DMS79 (cell line): ENCODE measurements around the gene PDCD4.

Experiments used
- DNase-seq: peaks from one replicate; lab custom pipeline; 2025; lab: John Stamatoyannopoulos, UW

The PDCD4 gene

GRCh38 chr10:110871298-110872084 is at the start of gene PDCD4:
Gene PDCD4, plus strand, starts transcription at chr10:110871928. Its CDS starts 4,100 bp downstream, at chr10:110876028.
- DNase-seq: peak; percentile 86

GRCh38 chr10:110822035-110822711 is 49.6 kb upstream of the PDCD4 start:
- DNase-seq: no peak

- DNase-seq: peak; percentile 34
Observed at GRCh38 chr10:110822712-110823311, 48.9 kb upstream of the PDCD4 start.

GRCh38 chr10:110824152-110824441 is 47.6 kb upstream of the PDCD4 start:
- no peak for DNase-seq

- DNase-seq: no peak
Observed at GRCh38 chr10:110824660-110825059, 47.1 kb upstream of the PDCD4 start.

- no peak for DNase-seq
Observed at GRCh38 chr10:110825508-110825907, 46.2 kb upstream of the PDCD4 start.

- no peak for DNase-seq
Observed at GRCh38 chr10:110827410-110827809, 44.3 kb upstream of the PDCD4 start.

GRCh38 chr10:110827875-110828274 is 43.9 kb upstream of the PDCD4 start:
- DNase-seq: no peak

- DNase-seq: no peak
Observed at GRCh38 chr10:110828525-110828924, 43.2 kb upstream of the PDCD4 start.

DNA sequence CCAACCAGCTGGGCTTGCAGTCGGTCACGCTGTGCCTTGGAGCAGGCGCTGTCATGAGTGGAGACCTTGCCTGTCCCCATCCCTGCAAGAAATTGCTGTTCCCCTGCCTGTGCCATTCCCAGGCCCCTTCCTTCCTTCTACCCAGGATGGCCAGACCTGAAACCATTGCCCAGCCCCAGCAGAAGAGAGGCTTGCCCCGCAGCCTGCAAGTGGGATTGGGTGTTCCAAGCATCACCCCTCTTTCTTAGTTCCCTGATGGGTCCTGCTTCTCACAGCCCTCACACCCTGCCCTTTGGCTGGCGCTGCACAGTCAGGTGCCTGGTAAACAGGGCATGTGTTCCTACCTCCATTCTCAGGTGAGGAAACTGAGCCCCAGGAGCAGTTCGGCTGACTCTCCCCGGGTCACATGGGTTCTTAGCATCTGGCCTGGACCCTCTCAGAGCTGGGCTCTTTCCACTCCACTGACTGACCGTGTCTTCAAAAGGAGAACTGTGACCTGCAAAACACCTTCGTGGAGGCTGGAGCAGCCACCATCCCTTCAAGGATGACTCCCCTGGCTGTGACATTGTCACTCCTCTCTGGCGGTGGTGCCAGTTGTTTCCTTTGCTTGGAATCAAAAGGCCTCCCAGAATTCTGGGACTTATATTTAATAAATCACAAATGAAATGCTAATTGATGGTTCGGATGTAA is 41.9 kb upstream of the PDCD4 start:
- DNase-seq: no peak

GRCh38 chr10:110833234-110833940 is 38.3 kb upstream of the PDCD4 start:
- no peak for DNase-seq

DNA sequence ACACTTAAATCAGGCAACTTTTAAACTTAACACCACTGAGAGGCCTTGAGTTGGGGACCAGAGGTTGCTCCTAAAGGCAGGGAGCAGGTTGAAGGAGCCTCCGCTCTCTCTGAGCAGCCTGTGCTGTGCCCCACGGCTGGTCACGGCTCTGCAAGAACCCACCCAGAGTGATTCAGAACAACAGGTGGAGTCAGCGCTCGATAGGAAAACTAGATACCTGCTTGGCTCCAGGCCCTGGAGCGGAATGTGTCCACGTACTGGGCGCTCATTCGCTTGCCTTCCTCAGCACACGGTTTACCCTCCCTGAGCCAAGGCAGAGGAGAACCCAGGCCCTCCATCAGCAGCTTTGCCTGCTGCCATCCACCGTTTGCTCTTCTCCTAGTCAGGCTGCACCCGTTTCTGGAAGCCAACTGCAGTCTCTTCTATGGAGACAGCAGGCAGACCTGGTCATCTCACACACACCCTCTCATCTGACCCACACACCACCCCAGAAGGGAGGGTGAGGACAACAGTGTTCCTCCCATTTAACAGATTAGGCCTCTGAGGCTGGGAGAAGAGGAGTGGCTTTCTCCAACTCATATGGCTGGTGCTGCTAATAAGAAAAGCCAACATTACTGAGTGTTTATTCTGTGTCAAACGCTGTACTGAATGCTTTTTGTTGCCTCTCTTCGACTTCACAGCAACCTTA is 37.6 kb upstream of the PDCD4 start:
- no peak for DNase-seq

DNA sequence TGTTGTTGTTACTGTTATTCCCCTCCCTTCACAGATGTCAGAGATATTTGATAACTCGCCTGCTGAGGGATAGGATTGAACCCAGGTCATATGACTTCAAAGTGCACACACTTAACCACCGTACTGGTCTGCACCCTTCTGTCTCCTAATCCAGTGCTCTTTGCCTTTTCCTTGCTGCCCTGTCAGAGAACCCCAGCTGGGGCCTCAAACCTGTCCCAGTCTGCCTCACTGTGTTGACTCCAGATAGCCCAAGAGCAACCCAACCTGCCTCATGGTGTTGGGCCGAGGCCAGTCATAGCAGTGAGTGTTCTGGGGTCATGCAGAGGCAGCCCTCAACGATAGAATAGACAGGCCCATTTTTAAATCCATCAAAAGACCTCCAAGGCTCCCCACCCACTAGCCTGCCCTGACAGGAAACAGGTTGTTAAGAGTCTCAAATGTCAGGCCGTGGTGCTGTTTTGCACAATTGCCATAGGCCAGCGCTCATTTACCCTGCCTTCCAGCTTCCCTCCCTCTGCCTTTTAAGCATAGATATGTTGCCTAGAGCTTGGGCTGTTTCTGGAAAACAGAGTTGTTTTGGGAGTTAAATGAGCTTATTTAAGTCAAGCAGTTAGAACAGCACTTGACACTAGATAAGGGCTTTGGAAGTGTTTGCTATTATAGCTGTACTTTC is 37.0 kb upstream of the PDCD4 start:
- DNase-seq: peak; percentile 34

DNA sequence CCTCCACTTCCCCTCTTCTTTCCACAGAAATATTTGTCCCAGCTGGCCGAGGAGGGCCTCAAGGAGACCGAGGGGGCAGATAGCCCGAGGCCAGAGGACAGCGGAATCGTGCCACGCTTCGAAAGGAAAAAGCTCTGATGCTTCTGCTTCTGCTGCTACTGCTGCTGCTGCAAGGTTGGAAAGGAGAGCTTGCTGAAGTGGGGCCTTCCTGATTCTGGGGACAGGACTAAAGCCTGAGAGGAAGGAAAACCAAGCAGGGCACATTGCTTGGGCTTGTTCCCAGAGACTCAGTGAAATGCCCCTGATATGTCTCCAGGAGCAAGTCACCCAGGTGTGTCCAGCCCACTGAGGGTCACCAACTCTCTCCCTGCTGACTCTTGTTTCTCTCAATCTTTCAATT is 35.9 kb upstream of the PDCD4 start:
- no peak for DNase-seq

DNA sequence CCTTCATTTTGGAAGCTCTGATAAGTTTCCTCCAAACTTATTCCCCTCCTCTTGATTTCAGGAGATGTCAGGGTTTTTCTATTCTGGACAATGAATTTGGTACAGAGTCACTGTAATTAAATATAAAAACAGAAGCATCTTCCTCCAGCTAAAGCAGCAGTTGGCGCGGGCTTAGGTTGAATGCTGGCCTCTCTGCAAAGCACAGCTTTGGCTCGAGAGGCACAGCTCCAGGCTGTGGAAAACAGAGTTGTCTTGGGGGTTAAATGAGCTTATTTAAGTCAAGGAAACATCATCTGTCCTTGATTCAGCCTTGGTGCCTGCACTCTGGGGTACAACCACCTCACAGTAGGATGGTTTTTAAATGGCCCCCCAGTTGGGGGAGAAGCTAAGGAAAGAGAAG is 35.0 kb upstream of the PDCD4 start:
- no peak for DNase-seq

DNA sequence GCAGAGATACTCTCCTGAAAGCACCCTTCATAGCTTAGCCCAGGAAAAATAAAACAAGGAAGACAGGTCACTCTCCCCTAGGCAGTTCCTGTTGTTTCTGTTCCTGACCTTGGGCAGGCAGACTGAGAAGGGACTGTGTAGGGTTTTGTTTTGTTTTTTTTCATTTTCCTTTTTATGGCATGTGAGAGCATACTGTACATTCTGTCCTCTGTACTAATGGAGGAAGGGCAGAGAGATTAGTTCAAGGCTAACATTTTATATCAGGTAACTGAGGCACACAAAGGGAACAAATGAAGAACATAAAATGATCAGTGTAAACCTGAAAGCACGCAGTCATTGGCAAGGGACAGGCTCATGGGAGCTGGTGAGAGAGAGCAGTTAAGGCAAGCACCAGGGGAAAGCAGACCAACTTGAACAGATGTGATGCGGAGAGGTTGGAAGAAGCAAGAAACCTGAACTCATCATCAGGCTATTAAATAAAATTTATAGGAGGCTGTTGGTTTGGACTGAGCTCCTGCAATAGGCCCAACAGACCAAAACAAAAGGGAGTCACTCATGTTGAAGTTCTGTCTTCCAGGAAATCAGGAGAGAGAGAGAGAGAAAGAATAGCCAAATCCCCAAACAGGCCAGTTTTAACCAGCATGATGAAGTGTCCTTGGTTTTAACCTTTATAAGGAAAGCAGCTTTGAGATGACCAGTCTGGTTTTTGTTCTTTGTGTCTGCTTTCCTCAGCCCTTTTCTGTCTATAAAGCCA is 34.1 kb upstream of the PDCD4 start:
- DNase-seq: no peak

DNA sequence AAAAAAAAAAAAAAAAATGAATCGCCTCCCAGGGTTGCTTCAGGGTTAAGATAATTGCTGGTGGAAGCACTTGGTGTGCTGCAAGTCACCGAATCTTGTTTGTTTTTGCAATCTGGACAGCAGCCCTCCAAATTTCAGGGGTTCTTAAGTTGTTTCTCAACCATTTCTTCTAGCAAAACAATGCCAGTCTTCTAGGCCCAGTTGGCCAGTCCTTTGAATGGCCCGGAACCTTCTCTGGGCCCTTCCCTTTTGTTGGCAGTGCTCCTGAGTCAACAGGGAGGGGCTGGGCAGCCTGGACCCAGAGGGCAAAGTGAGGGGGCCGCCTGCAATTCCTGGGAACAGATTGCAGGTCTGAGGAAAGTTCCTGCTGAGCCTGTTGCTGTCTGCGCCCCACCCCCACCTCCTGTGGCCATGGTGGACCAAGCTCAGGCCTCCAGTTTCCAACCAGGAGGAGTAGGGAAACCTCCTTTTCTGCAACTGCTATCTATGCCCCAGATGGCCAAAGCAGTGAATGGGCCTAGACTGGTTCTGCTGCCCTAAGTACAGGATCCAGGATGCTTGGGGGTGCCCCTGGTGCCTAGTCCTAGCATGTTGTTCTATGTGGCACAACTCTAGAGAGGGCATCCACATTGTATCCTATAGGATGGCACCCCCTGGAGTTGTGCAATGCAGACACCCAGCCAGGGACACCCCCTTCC is 31.4 kb upstream of the PDCD4 start:
- DNase-seq: peak; percentile 52

DNA sequence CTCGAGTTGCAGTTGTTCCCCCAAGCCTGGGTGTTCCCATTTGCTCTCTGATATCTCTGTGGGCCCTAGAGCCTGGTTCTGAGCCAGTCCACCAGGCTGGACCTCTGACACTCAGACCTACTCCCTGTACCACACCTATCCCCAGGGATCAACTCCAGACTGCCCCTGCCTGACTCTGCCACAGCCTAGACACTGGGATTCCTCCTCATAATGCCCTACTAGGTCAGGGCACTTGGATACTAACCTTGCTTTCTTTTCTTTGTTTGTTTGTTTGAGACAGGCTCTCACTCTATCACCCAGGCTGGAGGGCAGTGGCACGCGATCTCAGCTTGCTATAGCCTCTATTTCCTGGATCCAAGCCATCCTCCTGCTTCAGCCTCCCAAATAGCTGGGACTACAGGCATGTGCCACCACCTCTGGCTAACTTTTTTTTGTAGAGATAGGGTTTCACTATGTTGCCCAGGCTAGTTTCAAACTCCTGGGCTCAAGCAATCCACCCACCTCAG is 30.8 kb upstream of the PDCD4 start:
- DNase-seq: no peak

- no peak for DNase-seq
Observed at GRCh38 chr10:110841767-110842267, 29.9 kb upstream of the PDCD4 start.
